ENCODE measurements around the gene PPP4C.

DNA sequence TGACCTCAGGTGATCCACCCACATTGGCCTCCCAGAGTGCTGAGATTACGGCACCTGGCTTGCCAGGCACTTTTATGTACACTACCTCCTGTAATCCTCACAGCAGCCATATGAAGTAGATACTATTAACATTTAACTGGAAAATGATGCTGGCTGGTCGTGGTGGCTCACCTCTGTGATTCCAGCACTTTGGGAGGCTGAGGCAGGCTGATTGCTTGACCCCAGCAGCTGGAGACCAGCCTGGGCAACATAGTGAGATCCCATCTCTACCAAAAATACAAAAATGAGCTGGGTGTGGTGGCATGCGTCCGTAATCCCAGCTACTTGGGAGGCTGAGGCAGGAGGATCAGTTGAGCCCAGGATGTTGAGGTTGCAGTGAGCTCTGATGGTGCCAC is 49.2 kb downstream of the PPP4C start:
- TF ChIP-seq, protein P1, sequence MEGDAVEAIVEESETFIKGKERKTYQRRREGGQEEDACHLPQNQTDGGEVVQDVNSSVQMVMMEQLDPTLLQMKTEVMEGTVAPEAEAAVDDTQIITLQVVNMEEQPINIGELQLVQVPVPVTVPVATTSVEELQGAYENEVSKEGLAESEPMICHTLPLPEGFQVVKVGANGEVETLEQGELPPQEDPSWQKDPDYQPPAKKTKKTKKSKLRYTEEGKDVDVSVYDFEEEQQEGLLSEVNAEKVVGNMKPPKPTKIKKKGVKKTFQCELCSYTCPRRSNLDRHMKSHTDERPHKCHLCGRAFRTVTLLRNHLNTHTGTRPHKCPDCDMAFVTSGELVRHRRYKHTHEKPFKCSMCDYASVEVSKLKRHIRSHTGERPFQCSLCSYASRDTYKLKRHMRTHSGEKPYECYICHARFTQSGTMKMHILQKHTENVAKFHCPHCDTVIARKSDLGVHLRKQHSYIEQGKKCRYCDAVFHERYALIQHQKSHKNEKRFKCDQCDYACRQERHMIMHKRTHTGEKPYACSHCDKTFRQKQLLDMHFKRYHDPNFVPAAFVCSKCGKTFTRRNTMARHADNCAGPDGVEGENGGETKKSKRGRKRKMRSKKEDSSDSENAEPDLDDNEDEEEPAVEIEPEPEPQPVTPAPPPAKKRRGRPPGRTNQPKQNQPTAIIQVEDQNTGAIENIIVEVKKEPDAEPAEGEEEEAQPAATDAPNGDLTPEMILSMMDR (IDR thresholded peaks at IDR 0.05): no peak
- TF ChIP-seq POLR2A (IDR thresholded peaks at IDR 0.05): no peak

Measured in adrenal gland (tissue), 5 donors.